ENCODE measurements around the gene MAD2L2. TPM values are rescaled to one million over a fixed set of nuclear protein-coding genes. Genes with fewer than 3 reads are reported as not detected.

MAD2L2 gene
- total RNA-seq, 1 donor from 2014 or later = 25.1 TPM

- DNase-seq (ENCODE audit: low spot score) = no peak
These were observed 3.1 kb upstream of the MAD2L2 start for GRCh38 chr1:11684070-11684469.

GRCh38 chr1:11682799-11683198 is 1.9 kb upstream of the MAD2L2 start:
- DNase-seq (ENCODE audit: low spot score) = no peak

GRCh38 chr1:11682287-11682771 is 1.4 kb upstream of the MAD2L2 start:
- DNase-seq (ENCODE audit: low spot score) = no peak

GRCh38 chr1:11680270-11681070 is 478 bp downstream of the MAD2L2 start:
- DNase-seq (ENCODE audit: low spot score) = no peak

GRCh38 chr1:11678442-11678841 is 2.5 kb downstream of the MAD2L2 start:
- DNase-seq (ENCODE audit: low spot score) = no peak

- no peak for DNase-seq (ENCODE audit: low spot score)
These were observed 4.4 kb downstream of the MAD2L2 start for GRCh38 chr1:11676386-11677103.

GRCh38 chr1:11675325-11675724 is 5.6 kb downstream of the MAD2L2 start:
- DNase-seq (ENCODE audit: low spot score) = no peak

- no peak for DNase-seq (ENCODE audit: low spot score)
These were observed 6.5 kb downstream of the MAD2L2 start for GRCh38 chr1:11674488-11674887.

- DNase-seq (ENCODE audit: low spot score) = no peak
These were observed 7.7 kb downstream of the MAD2L2 start for GRCh38 chr1:11673089-11673769.

GRCh38 chr1:11671544-11672286 is 9.2 kb downstream of the MAD2L2 start:
- DNase-seq (ENCODE audit: low spot score) = no peak

GRCh38 chr1:11671205-11671543 is 9.8 kb downstream of the MAD2L2 start:
- no peak for DNase-seq (ENCODE audit: low spot score)

GRCh38 chr1:11670747-11671146 is 10.2 kb downstream of the MAD2L2 start:
- no peak for DNase-seq (ENCODE audit: low spot score)

GRCh38 chr1:11668516-11668915 is 12.4 kb downstream of the MAD2L2 start:
- no peak for DNase-seq (ENCODE audit: low spot score)

GRCh38 chr1:11664336-11665065 is 16.4 kb downstream of the MAD2L2 start:
- DNase-seq (ENCODE audit: low spot score) = no peak

GRCh38 chr1:11661103-11661502 is 19.8 kb downstream of the MAD2L2 start:
- DNase-seq (ENCODE audit: low spot score) = no peak

GRCh38 chr1:11659748-11660147 is 21.2 kb downstream of the MAD2L2 start:
- DNase-seq (ENCODE audit: low spot score) = no peak

- no peak for DNase-seq (ENCODE audit: low spot score)
These were observed 22.4 kb downstream of the MAD2L2 start for GRCh38 chr1:11658542-11658941.

GRCh38 chr1:11657654-11658053 is 23.3 kb downstream of the MAD2L2 start:
- DNase-seq (ENCODE audit: low spot score) = no peak

GRCh38 chr1:11654939-11655808 is 25.8 kb downstream of the MAD2L2 start:
- DNase-seq (ENCODE audit: low spot score) = no peak
